Gastroesophageal sphincter (tissue), 3 donors: ENCODE results near the gene MAML3.

ENCODE experiments used
- CTCF ChIP-seq, 4 experiments: fragments of 200-600 bp in 2 of 4; fragments of 450-650 bp in 2 of 4; sonication (generic) in 1 of 4; IDR thresholded peaks; one replicate each; pipeline ENCODE4 v1.5.1; 2017 to 2019; ENCODE audit warnings: antibody characterized with exemption in 4 of 4, mild to moderate bottlenecking in 2 of 4, moderate library complexity in 2 of 4
- EP300 ChIP-seq: sonication (generic); formaldehyde crosslinking; IDR thresholded peaks from one replicate; pipeline ENCODE4 v1.6.1; 2017; ENCODE audit warnings: antibody characterized with exemption, mild to moderate bottlenecking
- POLR2A ChIP-seq, 2 donors: fragments of 450-650 bp; IDR thresholded peaks; one replicate each; pipeline ENCODE4 v1.6.1; 2017; ENCODE audit warnings: antibody characterized with exemption in 2 of 2, mild to moderate bottlenecking in 2 of 2, moderate library complexity in 1 of 2
- POLR2AphosphoS5 ChIP-seq: sonication (generic); formaldehyde crosslinking; IDR thresholded peaks from one replicate; pipeline ENCODE4 v1.6.1; 2017; ENCODE audit warnings: antibody characterized with exemption

- TF ChIP-seq CTCF (IDR thresholded peaks at IDR 0.05) (no peak), POLR2A (IDR thresholded peaks at IDR 0.05) (no peak), EP300 (no peak), POLR2AphosphoS5 (no peak)
These were observed 41.4 kb downstream of the MAML3 start for GRCh38 chr4:140112576-140112975.
